GM11168 (cell line): ENCODE results near the gene HID1.

Experiments
- in situ Hi-C: fragments of 300-500 bp; cut with MboI; formaldehyde crosslinking; loops from one replicate; pipeline ENCODE4 v1.12.0; 2022; ENCODE audit warnings: low sequenced_read_pairs; ENCODE audit not compliant: unreplicated experiment

The HID1 gene

DNA sequence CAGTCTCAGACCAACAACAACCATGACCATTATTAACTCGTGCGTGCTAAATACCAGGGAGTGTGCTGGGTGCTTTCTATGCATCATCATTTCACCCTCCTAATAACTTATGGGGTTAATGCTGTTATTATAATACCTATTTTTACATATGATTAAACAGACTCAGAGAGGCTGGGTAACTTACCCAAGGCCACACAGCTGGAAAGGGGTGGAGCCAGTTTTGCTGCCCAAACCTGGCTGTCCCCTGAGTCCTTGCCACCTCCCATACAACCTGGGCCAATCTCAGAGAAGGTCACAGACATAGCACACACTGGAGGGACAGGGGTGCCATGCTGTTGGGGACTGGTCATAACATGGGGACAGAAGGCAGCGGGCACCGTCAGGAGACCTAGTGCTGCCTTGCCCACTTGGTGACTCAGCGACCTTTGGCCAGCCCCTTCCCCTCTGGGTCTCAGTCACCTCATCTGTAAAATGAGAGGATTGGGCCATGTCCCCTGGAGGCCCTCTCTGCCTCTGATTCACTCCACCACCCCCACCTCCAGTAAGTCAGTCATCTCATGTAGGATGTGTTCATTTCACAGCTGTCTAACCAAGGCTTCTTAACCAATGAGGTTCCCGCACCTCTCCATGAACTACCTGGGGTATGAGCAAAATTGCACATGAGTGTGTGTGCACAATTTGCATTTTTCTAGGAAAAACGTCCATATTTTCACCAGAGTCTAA, 67.7 kb downstream of the HID1 start:
- in situ Hi-C loops, result no loop called here

DNA sequence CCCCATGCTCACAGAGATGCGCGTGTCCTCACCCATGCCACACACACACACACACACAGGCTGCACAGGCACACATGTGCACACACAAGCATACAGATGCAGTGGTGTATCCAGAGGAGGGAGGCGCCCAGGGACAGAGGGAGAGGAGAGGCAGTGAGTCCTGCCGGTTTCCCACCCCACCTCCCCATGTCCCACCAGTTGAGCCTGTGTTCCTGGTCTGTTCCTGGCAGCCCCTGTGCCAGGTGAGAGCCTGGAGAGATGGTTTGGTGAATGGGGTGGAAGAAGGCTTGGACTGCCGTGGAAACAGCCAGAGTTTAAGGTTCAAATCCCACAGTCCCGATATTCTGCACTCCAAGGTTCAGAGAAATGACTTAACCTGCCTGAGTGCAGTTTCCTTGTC, 68.9 kb downstream of the HID1 start:
- in situ Hi-C loops, result no loop called here

DNA sequence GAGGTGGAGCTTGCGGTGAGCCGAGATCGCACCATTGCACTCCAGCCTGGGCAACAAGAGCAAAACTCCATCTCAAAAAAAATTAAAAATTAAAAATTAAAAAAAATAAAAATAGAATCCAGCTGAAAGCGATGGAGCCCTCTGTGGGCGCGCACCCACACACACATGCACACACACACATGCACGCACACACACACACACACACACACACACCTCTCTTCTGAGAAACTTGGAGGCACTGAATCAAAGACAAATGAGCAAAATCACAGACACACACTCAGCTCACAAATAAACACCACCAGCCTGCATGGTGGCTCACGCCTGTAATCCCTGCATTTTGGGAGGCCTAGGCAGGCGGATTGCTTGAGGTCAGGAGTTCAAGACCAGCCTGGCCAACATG, 69.5 kb downstream of the HID1 start:
- in situ Hi-C loops, result no loop called here

DNA sequence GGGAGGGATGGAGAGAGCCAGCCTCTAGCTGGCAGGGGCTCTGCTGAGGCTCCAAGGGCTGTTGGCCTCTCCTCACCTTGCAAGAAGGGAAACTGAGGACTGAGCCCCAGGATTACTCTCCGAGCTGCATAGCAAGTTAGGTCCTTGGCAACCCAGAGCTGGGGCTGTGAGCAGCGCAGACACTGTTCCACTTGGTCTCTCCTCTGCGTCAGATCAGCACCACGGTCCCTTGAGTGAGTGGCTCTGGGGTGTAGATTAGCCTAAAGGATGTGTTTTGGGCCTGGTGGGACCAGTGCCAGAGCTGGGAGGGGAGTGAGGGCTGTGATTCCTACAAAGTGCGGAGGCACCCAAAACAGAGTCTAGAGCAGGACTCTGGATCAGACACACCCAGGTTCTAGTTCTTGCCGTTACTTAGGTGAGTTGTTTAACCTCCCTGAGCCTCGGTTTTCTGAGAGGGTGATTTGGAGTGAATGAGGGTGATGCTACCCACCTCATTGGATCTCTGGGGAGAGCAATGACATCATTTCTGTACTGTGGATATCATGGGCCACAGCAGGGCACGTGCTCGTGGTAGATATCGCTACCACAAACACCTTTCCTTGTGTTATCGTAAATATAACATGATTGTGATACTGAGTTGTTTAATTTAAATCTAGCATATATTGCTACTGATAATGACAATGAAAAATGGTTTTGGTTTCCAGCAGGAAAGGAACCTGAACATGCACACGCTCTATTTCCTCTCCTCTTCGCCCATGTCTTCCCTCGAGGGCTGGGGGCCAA, 71.0 kb downstream of the HID1 start:
- in situ Hi-C loops, result no loop called here
